HG03342 (cell line): Measurements from ENCODE around the gene TSTD1.
A peak's percentile ranks its signal among the peaks of the same experiment; 100 is the strongest.
"Not testable (repeated sequence)": the region's sequence is repeated elsewhere in the genome, so short reads cannot be mapped to it uniquely, and the experiment has no call there.

Source experiments
- ATAC-seq: cut with Tn5 transposase; IDR thresholded peaks from one replicate; pipeline ENCODE4 v1.9.1; 2021; ENCODE audit warnings: mild to moderate bottlenecking, moderate library complexity; ENCODE audit not compliant: unreplicated experiment

Gene TSTD1

DNA sequence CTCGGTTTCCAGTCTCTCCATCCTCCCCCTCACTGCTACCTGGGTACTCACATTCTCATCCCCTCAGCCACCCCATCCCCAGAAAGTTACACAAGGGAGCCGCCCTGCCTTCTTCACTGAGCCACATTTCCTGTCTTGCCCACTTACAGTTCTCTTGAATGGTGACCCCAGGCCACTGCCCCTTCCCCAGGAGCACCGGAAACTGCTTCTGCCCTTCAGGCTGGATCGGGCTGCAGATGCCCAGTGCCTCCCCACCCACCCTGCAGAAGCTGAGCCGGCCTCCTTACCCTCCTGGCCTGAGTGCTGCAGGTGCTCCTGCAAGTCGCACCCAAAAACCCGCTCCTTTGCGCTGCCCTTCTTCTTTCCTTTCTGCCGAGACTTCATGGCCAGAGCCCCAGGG is 30.5 kb upstream of the TSTD1 start:
- no peak for ATAC-seq

DNA sequence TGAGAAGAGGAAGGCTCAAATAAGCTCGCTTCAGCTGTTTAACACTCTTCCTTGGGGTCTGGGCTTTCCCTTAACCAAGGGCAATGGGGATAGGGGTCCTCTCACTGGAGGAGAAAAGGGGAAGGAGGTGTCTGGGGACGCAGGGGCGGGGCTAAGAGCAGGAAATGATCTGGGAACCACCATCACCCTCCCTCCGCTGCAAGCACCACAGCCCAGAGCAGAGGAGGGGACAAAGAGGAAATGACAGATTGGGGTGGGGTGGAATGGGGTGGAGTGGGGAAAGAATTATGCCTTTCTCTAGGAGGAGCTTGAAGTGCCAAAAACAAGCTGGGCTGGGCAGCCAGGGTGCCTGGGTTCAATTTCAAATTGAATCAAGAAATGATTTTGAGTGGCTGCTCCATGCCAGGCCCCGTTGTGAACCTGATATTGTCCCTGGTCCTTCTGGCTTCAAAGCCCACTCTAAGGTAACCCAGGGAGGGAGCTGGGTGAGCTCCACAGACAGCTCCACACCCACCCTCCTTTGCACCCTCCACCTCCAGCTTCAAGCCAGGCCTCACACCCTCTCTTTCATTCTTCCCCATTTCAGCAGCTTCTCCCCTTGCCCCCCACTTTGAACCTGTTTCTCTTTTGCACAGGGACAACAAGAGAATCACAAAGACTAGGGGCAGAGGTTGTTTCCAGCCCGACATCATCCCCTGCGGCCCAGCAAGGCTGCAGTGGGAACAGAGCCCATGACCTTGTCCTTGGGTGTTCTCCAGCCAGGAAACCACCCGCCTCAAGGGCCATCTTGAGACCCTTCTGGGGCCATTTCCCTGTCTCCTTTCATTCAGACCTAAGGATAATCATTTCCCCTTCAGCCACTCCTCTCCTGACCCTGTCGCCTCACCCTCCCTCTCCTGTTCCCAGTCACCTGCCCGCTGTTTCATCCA is 29.8 kb upstream of the TSTD1 start:
- peak; percentile 55 for ATAC-seq

DNA sequence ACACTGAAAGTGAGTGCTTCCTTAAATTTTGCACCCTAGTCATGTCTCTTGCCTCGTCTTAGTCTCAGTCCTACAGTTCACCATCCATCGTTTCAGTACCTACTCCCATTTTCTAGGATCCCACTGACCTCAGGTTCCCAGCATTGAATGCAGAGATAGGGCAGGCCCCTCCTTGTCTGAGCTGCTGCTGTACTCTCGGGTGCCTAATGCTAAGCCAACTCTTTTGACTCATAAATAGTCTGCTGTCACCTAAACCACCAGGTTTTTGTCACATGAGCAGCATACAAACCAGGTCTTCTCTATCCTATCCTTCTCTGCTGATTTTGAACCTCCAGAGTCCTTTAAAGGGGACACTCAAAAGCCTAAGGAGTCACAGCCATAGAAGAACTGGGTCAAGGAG is 27.9 kb upstream of the TSTD1 start:
- no peak for ATAC-seq

DNA sequence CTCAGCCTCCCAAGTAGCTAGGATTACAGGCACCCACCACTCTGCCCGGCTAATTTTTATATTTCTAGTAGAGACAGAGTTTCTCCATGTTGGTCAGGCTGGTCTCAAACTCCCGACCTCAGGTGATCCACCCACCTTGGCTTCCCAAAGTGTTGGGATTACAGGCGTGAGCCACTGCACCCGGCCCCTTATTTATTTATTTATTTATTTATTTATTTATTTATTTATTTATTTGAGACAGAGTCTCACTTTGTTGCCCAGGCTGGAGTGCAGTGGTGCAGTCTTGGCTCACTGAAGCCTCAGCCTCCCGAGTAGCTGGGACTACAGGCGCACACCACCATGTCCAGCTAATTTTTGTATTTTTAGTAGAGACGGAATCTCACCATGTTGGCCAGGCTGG is 26.9 kb upstream of the TSTD1 start:
- ATAC-seq = not testable (repeated sequence)

DNA sequence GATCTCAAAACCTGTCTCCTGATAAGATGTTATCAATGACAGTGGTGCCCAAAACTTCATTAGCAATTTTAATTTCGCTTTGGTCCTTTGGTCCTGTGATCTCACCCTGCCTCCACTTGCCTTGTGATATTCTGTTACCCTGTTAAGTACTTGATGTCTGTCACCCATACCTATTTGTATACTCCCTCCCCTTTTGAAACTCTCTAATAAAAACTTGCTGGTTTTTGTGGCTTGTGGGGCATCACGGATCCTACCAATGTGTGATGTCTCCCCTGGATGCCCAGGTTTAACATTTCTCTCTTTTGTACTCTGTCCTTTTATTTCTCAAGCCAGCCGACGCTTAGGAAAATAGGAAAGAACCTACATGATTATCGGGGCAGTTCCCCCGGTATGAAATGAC is 25.2 kb upstream of the TSTD1 start:
- not testable (repeated sequence) for ATAC-seq

DNA sequence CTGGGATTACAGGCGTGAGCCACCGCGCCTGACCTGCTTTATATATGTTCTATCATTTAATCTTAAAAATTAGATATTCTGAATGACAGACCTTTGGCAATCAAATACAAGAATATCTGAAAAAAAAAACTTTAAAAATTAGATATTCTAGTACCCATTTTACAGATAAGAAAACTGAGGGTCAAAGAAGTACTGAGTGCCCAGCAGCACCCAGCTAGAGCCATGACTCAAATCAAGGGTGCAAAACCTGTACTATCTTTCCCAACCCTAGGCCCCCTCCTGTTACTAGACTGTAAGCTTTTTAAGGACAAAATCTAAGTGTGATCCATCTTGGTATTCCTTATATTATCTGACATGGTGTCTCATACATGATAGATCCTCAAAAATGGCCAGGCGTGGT is 22.7 kb upstream of the TSTD1 start:
- no peak for ATAC-seq

DNA sequence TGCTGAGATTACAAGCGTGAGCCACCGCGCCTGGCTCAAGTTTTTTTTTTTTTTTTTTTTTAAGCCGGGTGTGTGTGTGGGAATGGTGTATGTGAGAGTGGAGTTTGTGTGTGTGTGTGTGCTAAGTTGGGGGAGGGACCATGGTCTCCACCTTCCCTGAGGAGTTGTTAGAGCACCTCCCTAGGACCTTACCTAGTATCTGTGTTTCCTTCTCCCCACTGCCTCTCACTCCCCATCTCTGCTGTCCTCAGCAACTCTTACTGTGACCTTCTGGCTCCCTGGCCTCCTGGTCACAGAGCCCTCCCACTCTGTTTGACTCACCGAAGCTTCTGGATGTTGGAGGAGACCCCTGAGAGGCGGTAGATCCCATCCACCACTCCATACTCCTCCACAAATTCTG is 20.5 kb upstream of the TSTD1 start:
- no peak for ATAC-seq

DNA sequence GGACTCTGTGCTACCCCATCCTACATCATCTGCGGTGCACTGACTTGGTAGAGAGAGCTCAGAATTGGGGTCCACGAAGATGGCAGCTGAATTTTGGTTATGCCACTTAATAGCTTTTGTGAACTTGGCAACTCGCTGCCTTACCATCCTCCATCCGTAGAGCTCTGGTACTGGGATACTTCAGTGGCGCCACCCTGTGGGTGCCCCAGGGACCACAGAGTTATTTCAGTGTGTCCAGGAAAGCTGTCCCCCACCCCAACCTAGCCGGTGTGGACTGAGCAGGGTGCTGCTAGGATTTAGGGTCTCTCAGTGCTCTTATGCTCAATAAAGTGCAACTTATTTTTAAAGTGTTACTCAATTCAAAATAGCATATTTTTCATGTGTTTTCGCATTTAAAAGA is 16.0 kb upstream of the TSTD1 start:
- ATAC-seq = no peak

DNA sequence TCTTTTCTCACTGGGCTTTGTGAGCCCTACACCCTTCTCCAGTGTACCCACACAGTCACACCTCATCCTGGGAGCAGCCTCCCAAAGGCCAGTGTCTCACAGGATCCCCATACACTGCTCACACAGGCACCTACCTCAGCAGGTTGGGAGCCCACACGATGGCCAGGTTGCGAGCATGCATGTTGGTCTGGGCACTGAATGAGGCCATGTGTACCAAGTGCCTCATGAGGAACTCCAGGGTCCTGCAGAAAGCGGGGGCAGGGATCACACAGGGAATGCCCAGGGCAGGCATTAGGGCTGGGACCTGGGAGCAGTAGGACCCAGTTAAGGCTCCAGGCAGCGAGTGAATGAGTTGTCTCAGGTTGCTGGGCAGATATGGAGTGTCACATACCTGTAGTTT is 15.5 kb upstream of the TSTD1 start:
- no peak for ATAC-seq

DNA sequence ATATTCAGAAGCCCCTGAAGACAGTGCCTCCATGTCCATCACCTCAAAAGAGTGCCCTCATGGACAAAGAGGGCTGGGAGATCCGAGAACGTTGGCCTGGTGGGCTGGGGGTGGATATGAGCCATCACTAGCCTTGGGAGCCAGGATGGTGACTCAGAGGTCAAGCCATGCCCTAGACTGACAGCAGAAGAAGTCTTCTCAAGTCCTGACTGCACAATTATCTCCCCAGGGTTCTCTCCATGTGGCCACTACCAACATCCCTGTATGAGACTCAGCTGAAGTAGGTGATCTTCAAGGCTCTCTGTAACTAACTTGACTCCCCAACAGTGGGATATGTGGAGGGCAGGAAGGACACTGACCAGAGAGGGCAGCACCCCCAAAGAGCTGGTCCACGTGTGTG is 14.1 kb upstream of the TSTD1 start:
- no peak for ATAC-seq

DNA sequence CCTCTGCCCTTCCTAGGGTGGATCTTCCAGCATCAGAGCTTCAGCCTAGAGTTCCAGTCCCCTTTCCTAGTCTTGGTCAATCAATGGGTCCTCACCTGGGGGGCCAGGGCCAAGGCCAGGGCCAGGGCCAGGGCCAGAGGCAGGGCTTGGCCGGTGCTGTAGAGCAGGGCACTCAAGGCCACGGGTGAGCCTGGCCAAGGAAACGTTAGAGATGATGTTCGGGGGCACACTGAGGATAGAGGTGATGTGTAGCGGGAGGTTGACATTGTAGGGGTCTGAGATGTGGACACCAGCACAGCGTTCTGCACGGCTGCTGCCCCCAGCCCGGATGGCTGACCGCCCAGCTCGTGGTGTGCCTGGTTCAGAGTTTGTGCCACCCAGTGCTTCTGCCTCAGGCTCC is 12.5 kb upstream of the TSTD1 start:
- no peak for ATAC-seq

DNA sequence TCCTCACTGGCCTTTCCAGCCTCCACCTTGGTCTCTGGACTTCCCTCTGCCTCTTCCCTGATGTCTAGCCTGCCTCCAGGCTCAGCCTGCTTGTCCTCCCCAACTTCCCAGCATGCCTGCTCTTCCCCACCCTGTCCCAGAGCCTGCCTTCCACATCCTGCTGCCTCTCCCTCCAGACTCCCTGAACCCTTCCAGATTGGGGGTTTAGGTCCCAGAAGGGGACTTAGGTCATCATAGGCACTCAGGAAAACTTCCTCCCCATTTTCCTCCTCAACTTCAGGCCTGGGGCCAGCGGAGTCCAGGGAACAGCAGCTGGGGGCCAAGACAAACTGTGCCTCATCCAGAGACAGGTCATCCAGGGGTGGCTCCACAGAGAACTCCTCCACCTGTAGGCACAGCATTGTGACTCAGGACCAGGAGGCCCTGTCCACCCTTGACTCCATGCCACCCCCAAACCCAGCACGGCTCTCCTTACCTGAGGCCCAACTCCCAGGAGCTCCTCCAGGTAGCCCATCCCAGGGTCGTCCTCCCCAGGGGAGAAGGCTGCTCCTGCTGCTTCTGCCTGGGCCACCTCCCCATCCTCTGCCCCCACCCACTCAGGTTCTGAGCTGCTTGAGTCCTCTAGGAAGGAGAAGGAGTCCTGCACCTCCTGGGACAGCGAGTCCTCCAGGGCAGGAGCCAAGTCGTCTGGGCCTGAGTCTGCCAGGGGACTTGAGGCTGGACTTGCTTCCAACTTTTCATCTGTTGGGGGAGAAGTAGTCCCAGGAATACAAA is 10.4 kb upstream of the TSTD1 start:
- no peak for ATAC-seq

DNA sequence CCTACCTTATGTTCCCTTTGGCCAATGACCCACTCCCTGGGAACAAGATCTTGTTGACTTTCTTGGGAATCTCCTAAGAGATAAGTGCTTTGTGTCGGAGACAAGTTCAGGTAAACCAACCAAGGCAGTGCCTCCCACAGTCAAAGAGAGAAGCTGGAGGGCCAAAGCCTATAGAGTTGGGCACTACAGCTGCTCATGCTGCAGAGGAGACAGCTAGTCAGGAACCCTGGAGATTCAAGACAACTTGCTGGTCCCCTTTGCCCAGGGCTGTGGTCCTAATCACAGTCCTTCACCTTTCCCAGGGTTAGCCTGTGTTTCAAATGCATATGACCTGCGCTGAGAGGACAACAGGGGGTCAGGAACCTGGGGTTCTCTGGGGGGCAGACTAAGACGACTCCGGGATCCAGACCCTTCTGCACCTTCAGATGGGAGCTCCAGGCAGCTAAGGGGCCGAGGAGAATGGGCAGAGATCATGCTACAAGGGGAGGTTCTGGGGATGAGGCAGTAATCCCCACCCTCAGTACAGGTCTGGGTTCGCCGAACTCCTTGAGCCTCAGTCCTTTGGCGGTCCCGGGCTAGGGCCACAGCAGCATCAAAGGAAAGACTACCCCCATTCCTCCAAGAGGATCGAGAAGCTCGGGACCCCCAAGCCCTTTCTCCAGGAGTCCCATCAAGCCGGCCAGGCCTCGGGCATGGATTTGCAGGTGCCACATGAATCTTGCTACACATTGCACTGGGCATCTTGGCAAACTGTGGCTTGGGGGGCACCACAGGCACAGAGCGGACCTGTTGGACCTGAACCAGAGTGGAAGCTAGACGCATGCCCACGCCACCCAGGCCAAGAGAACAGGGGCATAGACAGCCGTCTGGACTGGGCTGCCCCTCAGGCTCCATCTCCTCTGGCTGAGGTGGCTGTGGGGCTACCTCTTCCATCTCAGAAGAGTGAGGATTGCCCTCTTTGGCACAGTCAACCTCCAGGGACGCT is 9.0 kb upstream of the TSTD1 start:
- no peak for ATAC-seq

DNA sequence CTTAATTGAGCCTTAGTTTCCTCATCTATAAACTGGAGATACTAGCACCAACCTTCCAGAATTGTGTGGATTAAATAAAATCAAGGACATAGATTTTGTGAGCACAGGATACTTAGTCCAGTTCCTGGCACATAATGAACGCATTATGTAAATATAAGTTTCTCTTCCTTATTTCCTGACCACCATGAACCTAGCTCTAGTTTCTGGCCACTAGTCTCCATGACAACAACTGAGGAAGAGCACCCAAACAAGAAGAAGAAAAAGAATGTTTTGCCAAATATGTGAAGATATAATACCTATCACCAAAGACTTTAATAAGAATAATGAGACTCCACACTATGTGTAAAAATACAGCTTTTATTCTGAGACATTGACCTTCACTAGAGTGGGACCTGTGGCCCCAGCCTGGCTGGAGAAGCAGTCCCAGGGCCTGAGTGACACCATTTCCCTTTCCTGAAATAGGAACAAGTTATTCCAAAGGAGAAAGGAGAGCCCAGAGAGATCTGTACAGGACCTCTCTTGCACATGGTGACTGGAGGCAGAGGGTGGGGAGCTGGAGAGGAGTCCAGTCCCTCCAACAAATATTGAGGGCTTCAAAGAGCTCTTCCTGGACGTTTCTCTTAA is 8.0 kb upstream of the TSTD1 start:
- peak; percentile 49 for ATAC-seq

DNA sequence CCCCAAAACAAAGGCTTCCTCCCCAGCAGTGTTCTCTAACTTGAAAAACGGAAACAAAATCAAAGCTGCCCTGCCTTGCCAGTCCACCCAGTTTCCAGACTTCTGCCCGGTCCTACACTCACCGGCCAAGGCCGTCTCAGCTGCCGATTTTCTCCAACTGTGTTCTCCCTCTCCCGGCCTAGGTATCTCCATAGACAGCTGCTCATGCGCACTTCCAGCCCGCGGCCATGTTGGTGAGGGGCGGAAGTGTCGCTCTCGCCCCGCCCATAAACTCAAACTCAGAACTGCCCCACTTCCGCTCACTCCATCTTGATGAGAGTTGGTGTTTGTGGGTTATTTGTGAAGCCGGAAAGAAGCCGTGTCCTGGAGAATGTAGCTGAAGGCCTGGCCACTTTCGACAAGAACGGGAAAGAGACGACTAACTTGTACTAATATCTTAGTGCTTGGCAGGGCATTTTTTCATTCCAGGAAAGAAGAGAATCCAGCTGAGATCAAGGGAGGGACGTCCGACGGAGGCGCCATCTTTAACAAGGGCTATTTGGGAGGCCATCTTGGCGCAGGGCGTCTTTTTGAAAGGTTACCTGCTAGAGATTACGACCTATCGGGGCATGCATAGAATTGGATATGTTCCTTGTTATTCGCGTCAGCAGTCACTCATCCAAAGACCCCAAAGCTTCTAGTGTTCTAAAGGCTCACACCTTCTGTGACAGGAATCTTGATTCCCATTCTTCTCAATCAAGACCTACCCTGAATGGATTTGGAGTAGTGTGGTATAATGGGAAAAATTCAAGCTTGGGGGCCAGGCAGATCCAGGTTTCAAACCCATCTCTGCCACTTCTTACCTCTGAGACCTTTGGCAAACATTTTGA is 7.2 kb upstream of the TSTD1 start, which contains the start of gene USF1:
Gene USF1, minus strand, starts transcription at position 242 of the 869 bp plus-strand sequence. CDS start 2,702 bp downstream, outside the sequence.
- peak; percentile 49 for ATAC-seq

DNA sequence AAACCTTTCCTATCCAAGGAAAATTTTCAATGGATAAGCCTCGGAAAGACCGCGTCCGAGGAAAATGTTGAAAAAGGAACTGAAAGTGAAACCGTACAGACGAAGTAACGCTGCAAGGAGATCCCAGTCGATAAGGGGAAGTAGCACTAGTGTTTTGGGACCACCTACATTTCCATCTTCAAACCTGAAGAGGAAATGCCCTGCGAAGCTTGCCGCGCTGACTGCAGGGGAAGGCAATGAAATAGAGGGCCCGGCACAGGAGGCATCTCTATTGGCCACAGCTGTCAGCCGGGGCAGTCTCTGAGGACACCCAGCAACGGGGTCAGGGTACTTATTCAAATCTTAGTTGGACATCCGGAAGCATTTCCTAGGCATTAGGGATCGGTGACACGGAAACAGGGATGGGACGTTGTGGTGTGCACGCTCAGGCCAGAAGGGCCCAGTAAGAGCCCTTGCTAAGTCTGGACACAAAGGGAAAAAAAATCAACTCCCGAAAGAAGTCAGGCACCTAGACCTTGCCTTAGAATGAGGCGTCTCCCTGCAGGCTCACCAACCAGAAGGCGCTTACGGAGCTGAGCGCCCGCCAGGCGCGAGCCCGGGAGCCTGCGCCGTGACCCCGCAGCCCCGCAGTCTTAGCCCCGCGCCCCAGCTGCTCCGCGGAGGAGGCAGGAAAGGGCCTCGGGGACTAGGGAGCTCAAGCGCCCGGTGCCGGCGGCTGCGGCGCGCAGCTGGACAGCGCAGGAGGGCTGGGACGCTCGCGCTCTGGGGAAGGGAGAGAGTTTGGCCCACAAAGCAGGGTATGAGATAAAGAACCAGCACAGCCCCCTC is 6.4 kb upstream of the TSTD1 start:
- ATAC-seq = peak; percentile 49

DNA sequence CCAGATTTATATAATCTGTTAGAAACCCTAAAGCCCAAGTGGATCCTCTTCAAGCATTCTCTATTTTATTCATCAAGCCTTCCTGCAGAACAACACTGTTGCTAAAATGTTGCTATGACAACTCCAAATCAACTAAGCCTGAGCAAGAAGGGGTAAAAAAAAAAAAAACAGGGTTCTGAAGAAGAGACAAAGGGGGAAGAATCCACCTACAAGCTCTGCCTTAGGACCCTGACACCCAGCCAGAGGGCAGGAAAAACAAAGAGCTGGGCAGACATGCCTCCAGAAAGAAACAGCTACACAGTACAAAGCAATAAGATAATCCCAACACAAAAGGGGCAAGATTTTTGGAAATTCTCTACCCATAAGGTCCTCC is 5.8 kb upstream of the TSTD1 start:
- no peak for ATAC-seq

DNA sequence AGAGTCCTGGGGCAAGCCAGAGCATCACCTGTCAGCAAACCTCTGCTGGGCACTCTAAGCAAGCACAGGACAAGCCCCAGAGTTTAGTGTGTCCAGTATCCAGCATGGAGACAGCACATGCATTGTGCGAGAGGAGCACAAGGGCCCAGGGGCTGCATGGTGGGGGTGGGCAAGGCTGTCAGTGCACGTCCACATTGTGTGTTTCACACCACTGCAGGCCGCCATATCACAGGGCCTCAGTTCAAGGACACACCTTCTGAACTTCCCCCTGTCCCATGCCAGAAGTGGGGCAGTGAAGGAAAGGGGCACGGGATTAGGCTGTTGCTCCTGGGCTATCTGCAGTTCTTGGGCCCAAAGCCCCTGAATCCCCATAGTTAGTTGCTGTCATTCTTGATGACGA is 782 bp upstream of the TSTD1 start:
- no peak for ATAC-seq

DNA sequence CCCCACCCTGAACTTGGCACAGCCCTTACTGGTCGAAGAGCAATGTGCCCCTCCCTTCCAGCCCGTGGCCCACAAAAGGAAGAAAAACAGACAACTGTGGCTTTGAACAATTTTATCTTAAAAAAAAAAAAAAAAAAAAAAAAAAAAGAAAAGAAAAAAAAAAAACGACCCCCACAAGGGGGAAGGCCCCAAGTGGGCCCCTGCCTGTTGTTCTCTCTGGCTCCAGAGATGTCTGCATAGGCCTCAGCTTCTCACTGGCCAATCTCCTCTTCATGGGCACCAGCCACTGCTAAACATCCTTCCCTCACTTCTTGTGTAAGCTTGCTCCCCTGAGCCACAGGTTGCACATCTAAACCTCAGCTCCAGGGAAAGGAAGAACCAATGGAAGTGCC is 386 bp upstream of the TSTD1 start:
- ATAC-seq = no peak
